T-cell (primary cell): ENCODE data around the gene DLGAP1. TPM values are rescaled to one million over a fixed set of nuclear protein-coding genes. Genes with fewer than 3 reads are reported as not detected.

Source experiments
- ATAC-seq, 4 experiments: fragments of 200-7000 bp in 3 of 4; fragments of 150-1000 bp in 1 of 4; cut with Tn5 transposase; replicated peaks in 1 of 4; 1 replicate in 3 of 4; 2 replicates in 1 of 4; pipeline ENCODE4 v1.10.0; 2021; ENCODE audit warnings: moderate library complexity in 3 of 4, mild to moderate bottlenecking in 2 of 4, moderate number of reproducible peaks in 1 of 4
- CTCF ChIA-PET, 2 donors: fragments of 300-600 bp; sonication (Branson Sonifier 250); formaldehyde crosslinking; loops; one replicate each; lab custom pipeline; 2022; ENCODE audit warnings: antibody characterized with exemption in 2 of 2; lab: Charles Lee
- POLR2A ChIA-PET, 2 donors: fragments of 300-600 bp; sonication (Branson Sonifier 250); formaldehyde crosslinking; loops; one replicate each; lab custom pipeline; 2022; ENCODE audit warnings: antibody characterized with exemption in 2 of 2; lab: Charles Lee
- DNase-seq, 35 experiments: peaks; one replicate each; pipeline versions ENCODE4 v3.0.0 to v3.0.0-alpha.2; 2013 to 2023
- H3K27ac ChIP-seq: one replicate; pipeline ENCODE4 v1.5.1; 2013; ENCODE audit warnings: low read length
- H3K27me3 ChIP-seq, 2 experiments: replicated peaks in 1 of 2; 1 replicate in 1 of 2; 2 replicates in 1 of 2; pipeline versions ENCODE4 v1.6.1 to v1.7.0; 2013; ENCODE audit warnings: low read length in 1 of 2, mixed read lengths in 1 of 2; ENCODE audit not compliant: control insufficient read depth in 2 of 2, insufficient read depth in 2 of 2; ENCODE audit errors: extremely low read depth in 1 of 2
- H3K36me3 ChIP-seq, 2 donors: 1 replicate in 1 of 2; 2 replicates in 1 of 2; pipeline versions ENCODE4 v1.6.1 to v1.7.0; 2013; ENCODE audit warnings: low read length in 1 of 2; ENCODE audit not compliant: control insufficient read depth in 2 of 2, insufficient read depth in 1 of 2; ENCODE audit errors: extremely low read depth in 1 of 2
- H3K4me1 ChIP-seq, 2 experiments: 1 replicate in 1 of 2; 2 replicates in 1 of 2; pipeline versions ENCODE4 v1.6.1 to v1.7.0; 2013; ENCODE audit warnings: low read length in 2 of 2, mixed read lengths in 1 of 2; ENCODE audit not compliant: insufficient read depth in 2 of 2, control insufficient read depth in 1 of 2; ENCODE audit errors: extremely low read depth in 1 of 2
- H3K4me3 ChIP-seq, 2 donors: 1 replicate in 1 of 2; 2 replicates in 1 of 2; pipeline versions ENCODE4 v1.5.1 to v1.7.0; 2013; ENCODE audit warnings: mild to moderate bottlenecking in 2 of 2, low read length in 1 of 2, moderate library complexity in 1 of 2; ENCODE audit not compliant: control insufficient read depth in 1 of 2; ENCODE audit errors: extremely low read depth in 1 of 2
- H3K9me3 ChIP-seq: 2 replicates; pipeline ENCODE4 v1.7.0; 2013
- H3K27ac Mint-ChIP-seq, 2 donors: one replicate each; pipeline ENCODE4 v1.8.0; 2020 to 2021; ENCODE audit warnings: mild to moderate bottlenecking in 2 of 2, mixed read lengths in 2 of 2
- H3K27me3 Mint-ChIP-seq, 2 donors: one replicate each; pipeline ENCODE4 v1.8.0; 2021 to 2022; ENCODE audit warnings: mixed read lengths in 2 of 2
- H3K36me3 Mint-ChIP-seq: one replicate; pipeline ENCODE4 v1.8.0; 2021; ENCODE audit warnings: mixed read lengths
- H3K4me1 Mint-ChIP-seq, 3 donors: one replicate each; pipeline ENCODE4 v1.8.0; 2020 to 2022; ENCODE audit warnings: mixed read lengths in 3 of 3, mild to moderate bottlenecking in 1 of 3
- H3K4me3 Mint-ChIP-seq, 3 donors: one replicate each; pipeline ENCODE4 v1.8.0; 2020 to 2022; ENCODE audit warnings: mild to moderate bottlenecking in 3 of 3, mixed read lengths in 3 of 3, moderate library complexity in 3 of 3
- H3K9me3 Mint-ChIP-seq, 3 donors: one replicate each; pipeline ENCODE4 v1.8.0; 2020 to 2022; ENCODE audit warnings: mixed read lengths in 3 of 3
- WGBS: methylation state at CpG from one replicate; pipeline ENCODE4 v1.1.5; 2013; ENCODE audit warnings: missing lambda C conversion rate; ENCODE audit not compliant: insufficient coverage; 5-methylcytosine and 5-hydroxymethylcytosine counted together
- total RNA-seq, 35 experiments: library from RNA in 6 of 35; stranded (reverse) in 6 of 35; fragments of 120-200 nt in 1 of 35; gene quantifications; one replicate each; pipeline versions ENCODE4 v1.2.1 to v1.2.4 and lab custom pipeline; 2013 to 2026

Gene DLGAP1
- total RNA-seq, 5 donors from 2014 or later (not counting 1 experiment from before 2014, with no cell fraction given), result 0.25 to 1.8 (median 0.26) TPM

GRCh38 chr18:4224031-4224704, 230.9 kb downstream of the DLGAP1 start:
- ChIA-PET CTCF (no interaction called here), POLR2A (no interaction called here)
- no peak overlapping the region for H3K27ac ChIP-seq
- WGBS, result 59% methylated on average over 2 of the region's 4 CpGs
- H3K4me3 ChIP-seq, result no peak overlapping the region
- Mint-ChIP-seq H3K36me3 (no peaks in the 10 kb centered on the region), H3K4me1 (no peaks in the 10 kb centered on the region), H3K27ac (no peak overlapping the region), H3K9me3 (peaks cover 9 to 16% (median 9%) of the 10 kb centered on the region in 3 donors), H3K27me3 (no peaks in the 10 kb centered on the region), H3K4me3 (no peak overlapping the region)
- DNase-seq (no peak), ATAC-seq (no peak)
- H3K27me3 ChIP-seq, result no peaks in the 10 kb centered on the region
- H3K4me1 ChIP-seq, result no peaks in the 10 kb centered on the region
- no peaks in the 10 kb centered on the region for H3K36me3 ChIP-seq
- H3K9me3 ChIP-seq, result no peaks in the 10 kb centered on the region

- H3K4me1 ChIP-seq, result no peaks in the 10 kb centered on the region
- WGBS, result 40% methylated on average over 1 of the region's 5 CpGs
- no peaks in the 10 kb centered on the region for H3K27me3 ChIP-seq
- no peak overlapping the region for H3K4me3 ChIP-seq
- Mint-ChIP-seq H3K36me3 (no peaks in the 10 kb centered on the region), H3K27ac (no peak overlapping the region), H3K9me3 (peaks cover 7 to 24% (median 23%) of the 10 kb centered on the region in 3 donors), H3K4me3 (no peak overlapping the region), H3K4me1 (no peaks in the 10 kb centered on the region), H3K27me3 (no peaks in the 10 kb centered on the region)
- CTCF ChIA-PET, result no interaction called here
- no peaks in the 10 kb centered on the region for H3K36me3 ChIP-seq
- H3K9me3 ChIP-seq, result no peaks in the 10 kb centered on the region
- ATAC-seq (no peak), DNase-seq (no peak)
- POLR2A ChIA-PET, result no interaction called here
- no peak overlapping the region for H3K27ac ChIP-seq
Observed at GRCh38 chr18:4211111-4211837, 243.8 kb downstream of the DLGAP1 start.

- no peaks in the 10 kb centered on the region for H3K36me3 Mint-ChIP-seq
- no peak overlapping the region for H3K4me3 Mint-ChIP-seq
- ATAC-seq, result no peak
- ChIA-PET CTCF (no interaction called here), POLR2A (interaction anchor here in 1 of 2 donors (0.6 kb wide), 1 partner anchor 21 kb away, joined by 3 read pairs; no protein-coding TSS in a partner anchor)
- Histone ChIP-seq H3K36me3 (no peaks in the 10 kb centered on the region), H3K4me3 (no peak overlapping the region), H3K27me3 (no peaks in the 10 kb centered on the region), H3K4me1 (no peaks in the 10 kb centered on the region), H3K9me3 (no peaks in the 10 kb centered on the region), H3K27ac (no peak overlapping the region)
- no peak overlapping the region for H3K27ac Mint-ChIP-seq
- no peaks in the 10 kb centered on the region for H3K27me3 Mint-ChIP-seq
- H3K9me3 Mint-ChIP-seq, result peaks cover 7 to 31% (median 30%) of the 10 kb centered on the region in 3 donors
- no peaks in the 10 kb centered on the region for H3K4me1 Mint-ChIP-seq
- WGBS, result no CpG with 5 or more reads among the region's 1 CpG
- no peak for DNase-seq
Observed at GRCh38 chr18:4208366-4208765, 246.7 kb downstream of the DLGAP1 start.

- no peak overlapping the region for H3K27ac ChIP-seq
- POLR2A ChIA-PET, result no interaction called here
- Mint-ChIP-seq H3K9me3 (peaks cover 7 to 31% (median 30%) of the 10 kb centered on the region in 3 donors), H3K4me3 (no peak overlapping the region), H3K4me1 (no peaks in the 10 kb centered on the region), H3K27ac (no peak overlapping the region), H3K27me3 (no peaks in the 10 kb centered on the region), H3K36me3 (no peaks in the 10 kb centered on the region)
- 100% methylated on average over 4 of the region's 7 CpGs for WGBS
- no peak overlapping the region for H3K4me3 ChIP-seq
- H3K27me3 ChIP-seq, result no peaks in the 10 kb centered on the region
- no peaks in the 10 kb centered on the region for H3K4me1 ChIP-seq
- DNase-seq (no peak), ATAC-seq (no peak)
- CTCF ChIA-PET, result no interaction called here
- H3K9me3 ChIP-seq, result no peaks in the 10 kb centered on the region
- no peaks in the 10 kb centered on the region for H3K36me3 ChIP-seq
Observed at GRCh38 chr18:4207383-4207985, 247.6 kb downstream of the DLGAP1 start.

- DNase-seq (no peak), ATAC-seq (no peak)
- no peak overlapping the region for H3K4me3 Mint-ChIP-seq
- H3K4me1 Mint-ChIP-seq, result no peaks in the 10 kb centered on the region
- Histone ChIP-seq H3K36me3 (no peaks in the 10 kb centered on the region), H3K27ac (no peak overlapping the region), H3K4me3 (no peak overlapping the region), H3K4me1 (no peaks in the 10 kb centered on the region), H3K9me3 (no peaks in the 10 kb centered on the region), H3K27me3 (no peaks in the 10 kb centered on the region)
- WGBS, result no CpG with 5 or more reads among the region's 1 CpG
- CTCF ChIA-PET, result no interaction called here
- no peaks in the 10 kb centered on the region for H3K36me3 Mint-ChIP-seq
- peaks cover 3 to 28% (median 27%) of the 10 kb centered on the region in 3 donors for H3K9me3 Mint-ChIP-seq
- H3K27ac Mint-ChIP-seq, result no peak overlapping the region
- no peaks in the 10 kb centered on the region for H3K27me3 Mint-ChIP-seq
- POLR2A ChIA-PET, result no interaction called here
Observed at GRCh38 chr18:4204438-4204720, 250.7 kb downstream of the DLGAP1 start.

GRCh38 chr18:4203568-4204437, 251.3 kb downstream of the DLGAP1 start:
- no peak for ATAC-seq
- Mint-ChIP-seq H3K36me3 (no peaks in the 10 kb centered on the region), H3K9me3 (peaks cover 3 to 27% (median 23%) of the 10 kb centered on the region in 3 donors), H3K27me3 (no peaks in the 10 kb centered on the region), H3K27ac (no peak overlapping the region), H3K4me1 (no peaks in the 10 kb centered on the region), H3K4me3 (no peak overlapping the region)
- H3K36me3 ChIP-seq, result no peaks in the 10 kb centered on the region
- H3K27me3 ChIP-seq, result no peaks in the 10 kb centered on the region
- no peaks in the 10 kb centered on the region for H3K9me3 ChIP-seq
- ChIA-PET POLR2A (no interaction called here), CTCF (no interaction called here)
- H3K4me1 ChIP-seq, result no peaks in the 10 kb centered on the region
- whole genome bisulfite sequencing, result 51% methylated on average over 2 of the region's 5 CpGs
- H3K27ac ChIP-seq, result no peak overlapping the region
- no peak overlapping the region for H3K4me3 ChIP-seq
- no peak for DNase-seq
